ENCODE measurements around the gene AMOTL2.

AMOTL2 gene

DNA sequence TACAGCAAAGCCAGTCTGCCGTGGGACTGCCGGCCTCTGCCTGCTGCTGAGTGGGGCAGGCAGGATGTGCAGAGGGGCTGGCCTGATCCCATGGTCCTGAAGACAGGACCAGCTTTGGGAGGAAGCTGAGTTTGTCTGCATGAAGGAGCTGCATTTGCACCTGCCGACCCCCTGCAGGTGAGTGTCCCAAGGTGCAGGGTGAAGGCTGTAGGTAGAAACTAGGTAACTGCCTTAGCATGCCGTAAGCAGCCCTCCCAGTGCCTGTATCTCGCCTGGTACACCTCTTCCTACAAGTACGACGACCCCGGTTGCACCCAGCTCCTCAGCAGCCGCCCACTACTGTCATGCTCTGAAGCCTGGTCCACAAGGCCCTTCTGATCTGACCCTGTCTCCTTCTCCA is 34.9 kb downstream of the AMOTL2 start:
- DNase-seq (ENCODE audit: low read depth): no peak
- TF ChIP-seq, protein P1, sequence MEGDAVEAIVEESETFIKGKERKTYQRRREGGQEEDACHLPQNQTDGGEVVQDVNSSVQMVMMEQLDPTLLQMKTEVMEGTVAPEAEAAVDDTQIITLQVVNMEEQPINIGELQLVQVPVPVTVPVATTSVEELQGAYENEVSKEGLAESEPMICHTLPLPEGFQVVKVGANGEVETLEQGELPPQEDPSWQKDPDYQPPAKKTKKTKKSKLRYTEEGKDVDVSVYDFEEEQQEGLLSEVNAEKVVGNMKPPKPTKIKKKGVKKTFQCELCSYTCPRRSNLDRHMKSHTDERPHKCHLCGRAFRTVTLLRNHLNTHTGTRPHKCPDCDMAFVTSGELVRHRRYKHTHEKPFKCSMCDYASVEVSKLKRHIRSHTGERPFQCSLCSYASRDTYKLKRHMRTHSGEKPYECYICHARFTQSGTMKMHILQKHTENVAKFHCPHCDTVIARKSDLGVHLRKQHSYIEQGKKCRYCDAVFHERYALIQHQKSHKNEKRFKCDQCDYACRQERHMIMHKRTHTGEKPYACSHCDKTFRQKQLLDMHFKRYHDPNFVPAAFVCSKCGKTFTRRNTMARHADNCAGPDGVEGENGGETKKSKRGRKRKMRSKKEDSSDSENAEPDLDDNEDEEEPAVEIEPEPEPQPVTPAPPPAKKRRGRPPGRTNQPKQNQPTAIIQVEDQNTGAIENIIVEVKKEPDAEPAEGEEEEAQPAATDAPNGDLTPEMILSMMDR (IDR thresholded peaks at IDR 0.05; ENCODE audit: low read depth, low read length, missing control alignments): peak; percentile 26

DNA sequence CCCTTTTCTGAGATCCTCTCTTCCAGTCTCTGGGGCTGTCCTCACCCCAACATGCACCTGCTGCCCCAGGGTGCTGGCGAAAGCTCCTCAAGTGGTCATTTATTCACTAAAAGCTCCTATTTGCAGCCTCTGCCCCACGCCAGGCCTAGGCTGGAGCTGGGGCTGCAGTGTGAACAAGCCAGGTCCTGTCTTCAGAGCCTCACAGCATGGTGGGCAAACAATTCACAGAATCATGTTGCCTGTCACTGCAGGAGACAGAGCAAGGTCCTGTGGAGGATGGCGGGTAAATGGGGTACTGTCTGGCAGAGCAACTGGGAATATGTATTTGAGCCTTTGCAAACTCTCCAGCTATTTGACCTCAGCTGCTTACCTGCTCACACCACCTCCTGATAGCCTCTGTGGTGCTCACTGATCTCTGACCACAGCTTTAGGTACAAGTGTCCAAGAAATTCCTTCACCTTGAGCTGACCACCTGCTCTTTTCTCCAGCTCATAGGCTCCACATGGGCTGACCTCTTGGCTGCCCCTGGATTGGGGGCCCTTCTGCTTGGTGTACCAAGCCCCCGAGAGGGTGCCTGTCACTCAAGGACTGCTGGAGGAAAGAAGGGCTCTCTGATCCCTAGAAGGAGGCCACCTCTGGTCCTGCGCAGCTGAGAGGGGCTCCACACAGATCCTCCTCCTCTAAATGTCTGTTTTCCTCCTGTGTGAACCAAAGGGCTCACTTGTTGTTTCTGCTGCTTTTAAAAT is 35.6 kb downstream of the AMOTL2 start:
- DNase-seq (ENCODE audit: low read depth): no peak
- TF ChIP-seq, protein P1 (IDR thresholded peaks at IDR 0.05; ENCODE audit: low read depth, low read length, missing control alignments): no peak
- no peak overlapping the region for H3K4me3 ChIP-seq (ENCODE audit: low read depth, low read length)

More for the DNA sequence above, 34.9 kb downstream of the AMOTL2 start:
- H3K4me3 ChIP-seq (ENCODE audit: low read depth, low read length): no peak overlapping the region

DNA sequence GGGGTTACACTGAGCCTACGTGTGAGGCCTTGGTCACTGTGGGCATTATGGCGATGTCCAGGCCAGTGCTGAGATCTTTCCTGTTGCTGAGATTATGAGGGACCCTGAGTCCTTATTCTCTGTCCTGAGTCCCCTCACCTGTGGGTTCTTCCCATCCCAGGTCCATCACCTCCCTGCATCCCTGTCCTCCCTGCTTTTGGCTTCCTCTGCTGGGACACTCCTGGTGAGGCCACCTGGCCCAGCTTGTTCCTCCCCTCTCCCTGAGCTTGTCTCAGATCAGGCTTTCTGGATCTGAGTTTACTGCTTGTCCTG is 36.1 kb downstream of the AMOTL2 start:
- DNase-seq (ENCODE audit: low read depth): no peak
- H3K4me3 ChIP-seq (ENCODE audit: low read depth, low read length): no peak overlapping the region
- TF ChIP-seq, protein P1 (IDR thresholded peaks at IDR 0.05; ENCODE audit: low read depth, low read length, missing control alignments): no peak

DNA sequence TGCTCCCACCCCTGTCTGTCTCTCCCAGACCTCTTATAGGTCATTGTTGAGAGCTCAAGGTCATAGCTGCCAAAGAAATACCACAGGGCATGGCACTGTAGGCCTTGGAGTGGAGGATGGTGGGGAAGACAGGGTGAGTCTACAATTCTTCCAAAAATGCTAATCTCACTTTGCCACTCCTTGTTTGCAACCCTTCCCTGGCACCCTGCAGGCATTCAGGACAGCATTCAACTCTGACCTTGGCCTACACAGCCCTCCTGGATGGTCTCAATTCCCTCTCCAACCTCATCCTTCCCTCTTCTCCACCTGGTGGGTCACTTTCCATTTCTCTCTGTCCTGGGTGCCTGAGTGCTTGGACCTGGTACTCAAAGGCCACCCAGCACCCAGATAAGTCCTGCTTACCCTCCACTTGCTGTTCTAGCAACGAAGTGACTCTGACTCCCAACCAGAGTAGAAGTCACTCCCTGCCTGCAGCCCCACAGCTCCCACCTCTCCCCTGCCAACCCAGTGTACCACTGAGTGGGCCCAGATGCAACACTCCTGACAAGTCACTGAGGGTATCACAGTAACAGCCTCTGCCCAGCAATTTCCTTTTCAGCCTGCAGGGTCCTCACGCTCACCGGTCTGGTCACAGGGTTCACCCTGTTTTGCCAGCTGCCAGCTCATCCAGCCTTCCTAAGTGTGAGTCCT is 36.6 kb downstream of the AMOTL2 start:
- no peak for DNase-seq (ENCODE audit: low read depth)
- TF ChIP-seq, protein P1 (IDR thresholded peaks at IDR 0.05; ENCODE audit: low read depth, low read length, missing control alignments): no peak
- H3K4me3 ChIP-seq (ENCODE audit: low read depth, low read length): no peak overlapping the region

DNA sequence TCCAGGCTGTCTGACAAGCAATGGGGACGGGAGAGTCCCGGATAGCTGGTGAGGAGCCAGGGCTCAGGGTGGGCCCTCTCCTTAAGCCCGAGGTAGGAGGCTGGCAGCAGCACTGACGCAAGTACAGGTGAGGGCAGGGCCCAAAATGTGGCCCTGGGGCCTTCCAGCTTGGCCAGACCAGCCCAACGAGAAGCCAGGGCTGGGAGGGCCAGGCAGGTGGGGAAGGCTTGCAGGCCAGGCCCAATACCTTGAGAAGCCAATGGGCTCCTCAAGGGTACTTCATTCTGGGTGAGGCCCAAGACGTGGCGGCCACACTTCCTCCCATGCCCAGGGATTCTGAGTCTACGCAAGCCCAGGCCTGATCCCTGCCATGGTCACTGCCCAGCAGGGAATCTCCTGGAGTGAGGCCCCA is 37.2 kb downstream of the AMOTL2 start:
- no peak for DNase-seq (ENCODE audit: low read depth)
- TF ChIP-seq, protein P1 (IDR thresholded peaks at IDR 0.05; ENCODE audit: low read depth, low read length, missing control alignments): no peak
- no peak overlapping the region for H3K4me3 ChIP-seq (ENCODE audit: low read depth, low read length)

DNA sequence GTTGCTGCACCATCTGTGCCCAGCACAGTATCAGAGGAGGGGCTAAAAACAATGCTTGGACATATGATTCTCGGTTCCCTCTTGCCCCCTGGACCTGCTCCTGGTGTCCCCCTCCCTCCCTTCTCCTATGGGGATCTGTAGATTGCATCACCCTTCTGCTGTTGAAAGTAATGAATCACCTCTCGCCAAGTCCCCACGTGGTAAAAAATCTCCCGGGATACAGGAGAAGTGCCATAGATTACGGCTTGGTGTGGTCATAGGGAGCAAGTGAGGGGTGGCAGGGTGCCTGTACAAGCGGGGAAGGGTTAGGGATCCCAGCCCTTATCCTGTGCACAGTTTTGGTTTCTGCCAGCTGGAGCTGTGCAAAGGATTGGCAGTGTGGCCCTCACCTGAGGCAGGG is 37.7 kb downstream of the AMOTL2 start:
- no peak overlapping the region for H3K4me3 ChIP-seq (ENCODE audit: low read depth, low read length)
- DNase-seq (ENCODE audit: low read depth): no peak
- TF ChIP-seq, protein P1 (IDR thresholded peaks at IDR 0.05; ENCODE audit: low read depth, low read length, missing control alignments): no peak

DNA sequence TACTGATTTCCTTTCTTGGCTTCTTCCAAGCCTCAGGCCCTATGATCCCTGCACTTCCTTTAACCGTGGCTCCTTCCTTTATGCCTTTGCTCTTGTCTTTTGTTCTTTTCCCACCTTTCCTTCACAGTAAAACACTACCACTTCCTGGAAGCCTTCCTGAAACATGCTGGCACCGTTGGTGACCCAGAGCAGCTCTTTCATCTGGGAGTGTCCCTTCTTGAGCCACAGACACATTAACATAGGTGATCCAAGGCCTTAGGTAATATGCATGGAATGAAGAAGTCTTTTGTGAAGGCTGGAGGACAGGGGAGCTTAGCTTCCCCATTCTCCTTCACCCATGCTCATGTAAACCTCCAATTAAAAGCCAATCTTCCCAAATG is 39.4 kb downstream of the AMOTL2 start:
- TF ChIP-seq, protein P1 (IDR thresholded peaks at IDR 0.05; ENCODE audit: low read depth, low read length, missing control alignments): no peak
- H3K4me3 ChIP-seq (ENCODE audit: low read depth, low read length): no peak overlapping the region
- no peak for DNase-seq (ENCODE audit: low read depth)

Data from GM12864 (cell line).